Activated naive CD4-positive, alpha-beta T cell treated with anti-CD3 and anti-CD28 coated beads, Interleukin-2, amount 10 ng/mL, durations not matched to agents 7 days and 5 days (primary cell): ENCODE measurements around the gene AKAP10.
"Not testable (repeated sequence)": the region's sequence is repeated elsewhere in the genome, so short reads cannot be mapped to it uniquely, and the experiment has no call there.

Experiments
- CTCF ChIA-PET: fragments of 350-600 bp; sonication (Branson Sonifier 250); formaldehyde crosslinking; loops from one replicate; lab custom pipeline; 2021; ENCODE audit warnings: antibody characterized with exemption; lab: Charles Lee
- DNase-seq: peaks from one replicate; pipeline ENCODE4 v3.0.0-alpha.2; 2020
- H3K27ac Mint-ChIP-seq: one replicate; pipeline ENCODE4 v1.8.0; 2021; ENCODE audit warnings: mild to moderate bottlenecking, moderate library complexity, mixed read lengths
- H3K27me3 Mint-ChIP-seq: one replicate; pipeline ENCODE4 v1.8.0; 2021; ENCODE audit warnings: mild to moderate bottlenecking, mixed read lengths
- H3K36me3 Mint-ChIP-seq: one replicate; pipeline ENCODE4 v1.8.0; 2021; ENCODE audit warnings: mixed read lengths
- H3K4me1 Mint-ChIP-seq: one replicate; pipeline ENCODE4 v1.8.0; 2021; ENCODE audit warnings: mixed read lengths
- H3K4me3 Mint-ChIP-seq: one replicate; pipeline ENCODE4 v1.8.0; 2021; ENCODE audit warnings: mild to moderate bottlenecking, moderate library complexity, mixed read lengths
- H3K9me3 Mint-ChIP-seq: one replicate; pipeline ENCODE4 v1.8.0; 2021; ENCODE audit warnings: mixed read lengths

AKAP10 gene

GRCh38 chr17:19950624-19951195 lies 26.9 kb downstream of the AKAP10 start:
- DNase-seq, H3K27ac Mint-ChIP-seq, CTCF ChIA-PET, H3K4me3 Mint-ChIP-seq, H3K27me3 Mint-ChIP-seq, H3K9me3 Mint-ChIP-seq: not testable (repeated sequence)
- Mint-ChIP-seq H3K4me1 (peaks cover 33% of the 10 kb centered on the region), H3K36me3 (peaks cover 44% of the 10 kb centered on the region)

DNA sequence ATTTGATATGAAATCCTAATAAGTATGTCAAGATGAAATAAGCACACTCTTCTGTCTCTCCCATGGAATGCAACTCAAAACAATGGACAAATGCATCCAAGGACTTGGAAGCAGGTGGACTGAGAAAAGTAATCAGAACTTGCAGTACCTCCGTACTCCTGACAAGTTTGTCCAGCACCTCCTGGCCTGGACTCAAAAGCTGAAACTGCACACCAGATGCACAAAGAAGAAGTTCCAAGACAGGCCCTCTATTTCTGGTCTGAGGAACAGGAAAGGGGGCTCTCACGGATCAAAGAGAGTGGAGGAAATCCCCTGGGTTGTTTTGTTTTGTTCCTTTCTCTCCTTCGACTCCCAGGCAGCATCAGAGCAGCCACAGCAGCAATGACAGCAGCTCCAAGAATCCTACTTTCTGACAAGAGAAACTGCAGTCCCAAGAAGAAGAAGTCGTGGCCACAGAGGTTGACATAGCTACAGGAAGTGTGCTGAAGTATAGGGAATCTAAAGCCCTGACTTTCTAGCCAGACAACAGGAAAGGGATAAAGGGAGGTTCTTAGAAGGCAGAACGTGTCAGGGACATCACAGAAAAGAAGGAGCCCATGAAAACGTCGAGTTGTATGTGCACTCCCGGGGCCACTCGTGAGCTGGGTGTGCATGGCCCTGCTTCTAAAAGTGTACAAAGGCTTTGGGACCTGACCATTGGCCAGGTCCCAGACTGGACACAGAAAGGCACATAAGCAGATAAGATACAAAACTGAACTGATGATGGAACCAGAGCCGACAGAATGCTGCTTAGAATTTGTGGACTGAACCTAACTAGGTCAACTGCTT lies 29.3 kb downstream of the AKAP10 start:
- CTCF ChIA-PET = no interaction called here
- no peak for DNase-seq
- Mint-ChIP-seq H3K4me1 (peaks cover 30% of the 10 kb centered on the region), H3K9me3 (no peaks in the 10 kb centered on the region), H3K36me3 (peaks cover 37% of the 10 kb centered on the region), H3K4me3 (no peak overlapping the region), H3K27me3 (no peaks in the 10 kb centered on the region), H3K27ac (peak overlapping the region; percentile 20)

DNA sequence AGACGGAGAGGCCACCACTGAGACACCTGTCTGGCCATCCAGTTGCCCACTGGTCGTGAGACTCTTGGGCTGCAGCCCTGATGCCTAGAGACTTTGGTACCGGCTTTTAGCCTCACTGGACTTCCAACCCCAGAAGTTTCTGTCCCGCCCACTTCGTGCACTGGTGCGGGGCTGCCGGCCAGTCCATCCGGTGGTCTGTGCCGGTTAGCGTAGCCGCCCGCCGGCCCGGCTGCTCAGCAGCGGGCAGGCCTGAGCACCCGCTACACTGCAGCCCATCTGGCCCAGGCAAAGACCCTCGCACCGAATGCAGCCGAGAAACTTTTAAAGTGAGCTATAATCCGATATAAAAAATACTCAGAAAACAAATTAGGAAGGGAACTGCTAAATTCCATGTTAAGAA lies 30.7 kb downstream of the AKAP10 start:
- CTCF ChIA-PET = interaction anchor here (0.6 kb wide), 1 partner anchor 35 kb away, joined by 3 read pairs; no protein-coding TSS in a partner anchor
- no peaks in the 10 kb centered on the region for H3K27me3 Mint-ChIP-seq
- no peaks in the 10 kb centered on the region for H3K9me3 Mint-ChIP-seq
- no peak overlapping the region for H3K27ac Mint-ChIP-seq
- no peak overlapping the region for H3K4me3 Mint-ChIP-seq
- no peak for DNase-seq
- peaks cover 36% of the 10 kb centered on the region for H3K36me3 Mint-ChIP-seq
- peaks cover 25% of the 10 kb centered on the region for H3K4me1 Mint-ChIP-seq

- no peak overlapping the region for H3K27ac Mint-ChIP-seq
- DNase-seq = no peak
- H3K27me3 Mint-ChIP-seq = no peaks in the 10 kb centered on the region
- peaks cover 36% of the 10 kb centered on the region for H3K36me3 Mint-ChIP-seq
- H3K4me1 Mint-ChIP-seq = peaks cover 22% of the 10 kb centered on the region
- H3K9me3 Mint-ChIP-seq = no peaks in the 10 kb centered on the region
- H3K4me3 Mint-ChIP-seq = no peak overlapping the region
- CTCF ChIA-PET = no interaction called here
Observed at GRCh38 chr17:19945009-19945626, 32.5 kb downstream of the AKAP10 start.

- Mint-ChIP-seq H3K36me3 (peaks cover 49% of the 10 kb centered on the region), H3K9me3 (no peaks in the 10 kb centered on the region), H3K27me3 (no peaks in the 10 kb centered on the region), H3K4me1 (peaks cover 16% of the 10 kb centered on the region), H3K27ac (no peak overlapping the region), H3K4me3 (no peak overlapping the region)
- DNase-seq = no peak
- CTCF ChIA-PET = interaction anchor here (1.0 kb wide), 1 partner anchor 15 kb away, joined by 3 read pairs; no protein-coding TSS in a partner anchor
Observed at GRCh38 chr17:19943599-19943998, 34.0 kb downstream of the AKAP10 start.

- Mint-ChIP-seq H3K9me3 (no peaks in the 10 kb centered on the region), H3K27ac (no peak overlapping the region)
- CTCF ChIA-PET = interaction anchor here (1.0 kb wide), 1 partner anchor 14 kb away, joined by 3 read pairs; no protein-coding TSS in a partner anchor
Observed at GRCh38 chr17:19943026-19943425, 34.6 kb downstream of the AKAP10 start.

GRCh38 chr17:19940722-19941464 lies 36.7 kb downstream of the AKAP10 start:
- Mint-ChIP-seq H3K27ac (no peak overlapping the region), H3K4me3 (no peak overlapping the region), H3K36me3 (peaks cover 46% of the 10 kb centered on the region), H3K4me1 (peaks cover 7% of the 10 kb centered on the region), H3K27me3 (no peaks in the 10 kb centered on the region), H3K9me3 (no peaks in the 10 kb centered on the region)
- CTCF ChIA-PET = no interaction called here
- DNase-seq = no peak

More at GRCh38 chr17:19943026-19943425, 34.6 kb downstream of the AKAP10 start:
- Mint-ChIP-seq H3K36me3 (peaks cover 49% of the 10 kb centered on the region), H3K27me3 (no peaks in the 10 kb centered on the region), H3K4me1 (peaks cover 11% of the 10 kb centered on the region), H3K4me3 (no peak overlapping the region)
- DNase-seq = no peak

- Mint-ChIP-seq H3K27ac (no peak overlapping the region), H3K27me3 (no peaks in the 10 kb centered on the region), H3K4me1 (peaks cover 3% of the 10 kb centered on the region), H3K4me3 (no peak overlapping the region), H3K36me3 (peaks cover 45% of the 10 kb centered on the region), H3K9me3 (no peaks in the 10 kb centered on the region)
- no peak for DNase-seq
- CTCF ChIA-PET = no interaction called here
Observed at GRCh38 chr17:19939993-19940721, 37.5 kb downstream of the AKAP10 start.

DNA sequence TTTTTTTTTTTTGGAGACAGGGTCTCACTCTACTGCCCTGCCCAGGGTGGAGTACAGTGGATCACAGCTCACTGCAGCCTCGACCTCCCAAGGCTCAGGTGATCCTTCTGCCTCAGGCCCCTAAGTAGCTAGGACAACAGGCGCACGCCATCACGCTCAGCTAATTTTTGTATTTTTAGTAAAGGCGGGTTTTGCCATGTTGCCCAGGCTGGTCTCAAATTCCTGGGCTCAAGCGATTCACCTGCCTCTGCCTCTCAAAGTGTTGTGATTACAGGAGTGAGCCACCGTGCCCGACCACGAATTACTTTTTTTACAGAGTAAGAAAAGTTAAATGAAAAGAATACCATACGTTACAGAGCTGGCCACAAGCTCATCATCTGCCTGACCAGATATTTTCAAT lies 38.9 kb downstream of the AKAP10 start:
- Mint-ChIP-seq H3K27ac (no peak overlapping the region), H3K27me3 (no peaks in the 10 kb centered on the region), H3K9me3 (no peaks in the 10 kb centered on the region), H3K36me3 (peaks cover 40% of the 10 kb centered on the region), H3K4me3 (no peak overlapping the region), H3K4me1 (peaks cover 2% of the 10 kb centered on the region)
- no peak for DNase-seq
- CTCF ChIA-PET = no interaction called here

DNA sequence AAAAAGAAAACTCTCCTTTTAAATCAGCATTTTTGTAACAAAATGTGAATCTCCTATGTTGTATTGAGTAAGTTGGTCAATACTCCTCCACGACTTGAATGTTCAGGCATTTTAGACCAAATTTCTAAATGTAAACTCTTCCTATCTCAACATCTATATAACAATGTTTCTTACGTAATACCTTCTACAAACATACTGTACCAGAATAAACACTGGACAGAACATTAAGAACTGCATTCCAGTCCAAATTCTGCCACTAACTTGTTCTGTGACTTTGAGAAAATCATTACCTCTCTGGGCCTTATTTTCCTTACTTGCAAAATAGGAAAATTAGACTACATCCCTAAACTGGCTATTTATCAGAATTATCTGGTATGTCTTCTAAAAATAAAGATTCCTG lies 40.1 kb downstream of the AKAP10 start:
- CTCF ChIA-PET = no interaction called here
- no peak for DNase-seq
- H3K27me3 Mint-ChIP-seq = no peaks in the 10 kb centered on the region
- no peak overlapping the region for H3K27ac Mint-ChIP-seq
- peaks cover 43% of the 10 kb centered on the region for H3K36me3 Mint-ChIP-seq
- no peak overlapping the region for H3K4me3 Mint-ChIP-seq
- H3K4me1 Mint-ChIP-seq = no peaks in the 10 kb centered on the region
- no peaks in the 10 kb centered on the region for H3K9me3 Mint-ChIP-seq

GRCh38 chr17:19935169-19935568 lies 42.5 kb downstream of the AKAP10 start:
- Mint-ChIP-seq H3K27ac (no peak overlapping the region), H3K9me3 (no peaks in the 10 kb centered on the region), H3K4me1 (no peaks in the 10 kb centered on the region), H3K4me3 (no peak overlapping the region), H3K36me3 (peaks cover 49% of the 10 kb centered on the region), H3K27me3 (no peaks in the 10 kb centered on the region)
- DNase-seq = no peak
- CTCF ChIA-PET = interaction anchor here (1.0 kb wide), 1 partner anchor 416 kb away, joined by 3 read pairs; no protein-coding TSS in a partner anchor

DNA sequence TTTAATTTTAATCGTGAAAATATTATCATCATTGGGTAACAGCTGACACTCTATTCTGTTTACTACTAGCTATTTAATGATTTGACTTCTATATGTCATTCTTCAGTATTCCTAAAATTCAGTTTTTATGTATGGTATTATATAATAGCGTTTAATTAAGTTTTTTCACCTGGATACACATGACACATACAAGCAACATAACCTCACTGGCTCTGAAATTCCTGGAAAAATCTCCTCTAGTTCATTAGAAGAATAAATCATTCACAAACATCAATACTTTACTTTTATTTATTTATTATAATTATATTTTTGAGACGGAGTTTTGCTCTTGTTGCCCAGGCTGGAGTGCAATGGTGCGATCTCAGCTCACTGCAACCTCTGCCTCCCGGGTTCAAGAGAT lies 44.0 kb downstream of the AKAP10 start:
- Mint-ChIP-seq H3K4me3 (no peak overlapping the region), H3K4me1 (no peaks in the 10 kb centered on the region), H3K27me3 (no peaks in the 10 kb centered on the region), H3K9me3 (no peaks in the 10 kb centered on the region), H3K27ac (no peak overlapping the region), H3K36me3 (peaks cover 46% of the 10 kb centered on the region)
- CTCF ChIA-PET = no interaction called here
- no peak for DNase-seq

DNA sequence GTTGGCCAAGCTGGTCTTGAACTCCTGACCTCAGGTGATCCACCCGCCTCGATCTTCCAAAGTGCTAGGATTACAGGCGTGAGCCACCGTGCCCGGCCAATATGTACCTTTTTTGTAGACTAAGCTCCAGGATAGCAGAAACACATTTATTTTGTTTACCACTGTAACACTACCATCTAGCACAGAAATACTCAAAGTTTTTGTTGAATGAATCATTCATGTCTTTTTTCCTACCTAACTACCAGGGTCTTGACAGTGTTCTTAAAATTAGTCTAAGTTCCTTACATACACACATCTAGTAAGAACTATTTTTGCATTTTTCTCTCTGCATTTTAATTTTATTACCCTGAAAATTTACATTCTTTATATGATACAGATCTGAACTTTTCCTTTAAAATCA lies 44.4 kb downstream of the AKAP10 start:
- CTCF ChIA-PET = no interaction called here

More for the DNA sequence above, 44.4 kb downstream of the AKAP10 start:
- Mint-ChIP-seq H3K27me3 (no peaks in the 10 kb centered on the region), H3K27ac (no peak overlapping the region), H3K4me3 (no peak overlapping the region), H3K4me1 (no peaks in the 10 kb centered on the region), H3K9me3 (no peaks in the 10 kb centered on the region), H3K36me3 (peaks cover 43% of the 10 kb centered on the region)
- no peak for DNase-seq
